GM19239 (cell line): ENCODE measurements around the gene DACT2.
"Not testable (repeated sequence)": the region's sequence is repeated elsewhere in the genome, so short reads cannot be mapped to it uniquely, and the experiment has no call there.

Experiments
- DNase-seq: peaks from one replicate; pipeline ENCODE4 v3.0.0; 2011; ENCODE audit warnings: low spot score; ENCODE audit not compliant: insufficient read length
- FAIRE-seq: peaks from 2 replicates; lab custom pipeline; 2011; peaks lifted over from hg19 to GRCh38; lab: Jason Lieb, UNC

DACT2 gene

DNA sequence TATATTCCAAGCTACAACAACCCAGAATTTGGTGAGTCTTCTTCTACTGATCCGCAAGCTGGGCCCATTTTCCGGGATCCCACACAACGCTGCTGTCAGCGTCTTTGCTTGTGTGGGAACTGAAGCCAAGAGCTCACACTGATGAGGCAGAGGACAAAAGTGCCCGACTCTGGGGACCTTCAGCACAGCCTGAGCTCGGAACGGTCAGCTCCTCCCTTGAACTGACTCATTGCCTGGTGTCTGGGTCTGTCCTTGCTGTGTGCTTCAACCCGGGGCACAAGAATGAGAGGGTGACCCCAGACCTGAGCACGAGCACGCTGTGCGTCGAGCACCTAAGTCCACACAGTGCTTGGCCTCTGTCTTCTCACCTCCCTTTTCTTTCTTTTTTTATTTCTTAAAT is 33.5 kb downstream of the DACT2 start:
- no peak for FAIRE-seq
- no peak for DNase-seq

DNA sequence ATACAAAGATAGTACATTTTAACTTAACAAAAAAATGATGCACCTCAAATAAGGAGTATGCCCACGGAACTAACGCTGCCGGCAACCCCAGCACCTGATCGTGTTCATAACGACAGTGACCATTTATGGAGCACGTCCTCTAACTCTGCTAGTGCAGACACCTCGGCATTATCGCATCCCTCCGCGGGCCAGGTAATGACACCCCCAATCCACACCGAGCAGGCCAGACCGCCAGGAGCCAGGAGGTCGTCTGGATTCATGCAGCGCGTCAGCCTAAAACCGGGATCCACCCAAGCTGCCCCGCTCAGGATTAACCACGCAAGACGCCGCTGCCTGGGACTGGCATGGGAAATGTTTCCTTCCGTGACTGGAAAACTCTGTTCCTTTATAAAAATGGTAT is 34.1 kb downstream of the DACT2 start:
- DNase-seq (no peak), FAIRE-seq (no peak)

DNA sequence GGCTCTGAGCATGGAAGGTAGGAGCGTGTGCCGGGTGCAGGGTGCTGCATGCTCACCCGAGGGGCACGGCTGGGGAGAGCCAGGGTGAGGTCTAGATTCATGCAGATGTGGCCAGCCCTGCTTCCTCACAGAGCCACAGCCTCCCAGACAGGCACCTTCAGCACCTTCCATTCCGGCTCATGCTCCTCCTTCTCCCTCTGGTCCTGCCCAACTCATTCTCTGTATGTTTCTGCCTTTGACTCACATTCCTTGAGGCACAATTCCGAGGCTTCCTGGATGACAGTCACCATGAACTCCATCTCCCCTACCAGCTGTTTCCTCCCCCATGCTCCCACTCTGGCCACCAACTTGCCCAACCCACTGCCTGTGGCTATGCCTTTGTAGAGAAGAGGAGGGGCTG is 35.4 kb downstream of the DACT2 start:
- DNase-seq (no peak), FAIRE-seq (no peak)

DNA sequence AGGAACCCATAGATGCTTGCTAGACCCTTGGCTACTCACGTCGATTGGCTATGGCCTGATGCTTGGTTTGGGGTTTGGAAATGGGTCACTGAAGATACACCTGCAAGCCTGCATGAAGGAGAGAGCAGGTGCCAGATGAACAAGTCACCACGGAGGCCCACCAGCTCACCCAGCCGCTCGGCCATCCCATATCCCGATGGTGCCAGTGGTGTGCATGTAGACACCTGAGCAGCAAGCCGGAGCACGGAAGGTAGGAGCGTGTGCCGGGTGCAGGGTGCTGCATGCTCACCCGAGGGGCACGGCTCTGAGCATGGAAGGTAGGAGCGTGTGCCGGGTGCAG is 35.9 kb downstream of the DACT2 start:
- FAIRE-seq (no peak), DNase-seq (no peak)

DNA sequence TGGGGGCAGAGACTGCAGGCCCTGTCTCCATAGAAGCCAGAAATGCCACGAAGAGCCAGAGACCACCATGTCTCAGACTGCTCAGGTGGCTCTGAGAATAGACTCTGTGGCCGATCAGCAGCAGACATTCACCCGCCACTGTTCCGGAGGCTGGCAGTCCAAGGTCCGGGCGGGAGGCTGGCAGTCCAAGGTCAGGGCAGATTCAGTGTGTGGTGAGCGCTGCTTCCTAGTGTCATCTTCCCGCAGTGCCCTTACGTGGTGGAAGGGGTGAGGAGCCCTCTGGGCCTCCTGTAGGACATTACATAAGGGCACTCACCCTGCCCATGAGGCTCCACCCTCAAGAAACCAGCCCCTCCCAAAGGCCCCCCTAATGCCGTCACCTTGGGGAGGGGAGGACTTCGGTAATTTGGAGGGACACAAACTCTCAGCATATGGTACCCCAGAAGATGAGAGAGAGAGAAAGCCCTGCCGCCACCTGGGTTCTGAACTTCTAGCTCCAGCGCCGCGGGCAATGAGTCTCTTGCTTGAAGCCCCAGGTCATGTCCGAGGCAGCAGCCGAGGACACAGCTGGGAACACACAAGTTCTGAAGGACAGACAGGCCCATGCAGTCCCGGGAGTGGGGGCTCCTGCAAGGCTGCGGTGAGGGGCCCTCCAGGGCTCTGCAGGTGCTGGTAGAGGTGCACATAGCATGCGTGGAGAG is 36.4 kb downstream of the DACT2 start:
- no peak for FAIRE-seq
- DNase-seq = no peak

DNA sequence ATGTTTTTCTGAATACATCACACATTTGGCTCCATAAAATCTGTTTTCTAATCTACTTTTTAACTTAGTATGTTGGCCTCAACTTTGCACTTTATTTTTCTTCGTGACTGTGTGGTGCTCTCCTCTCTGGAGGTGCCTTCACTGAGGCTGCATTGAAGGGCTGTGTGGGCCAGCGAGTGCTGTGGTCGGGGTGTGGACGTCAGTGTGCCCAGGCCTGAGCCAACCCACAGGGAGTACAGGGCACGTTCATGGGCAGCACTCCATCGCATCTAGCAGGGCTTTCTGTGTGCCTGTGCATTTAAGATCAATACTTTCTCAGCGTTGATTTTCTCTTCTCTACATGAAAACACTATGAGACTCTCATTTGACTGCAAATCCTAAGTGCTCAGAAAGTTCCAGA is 37.8 kb downstream of the DACT2 start:
- DNase-seq (no peak), FAIRE-seq (no peak)

DNA sequence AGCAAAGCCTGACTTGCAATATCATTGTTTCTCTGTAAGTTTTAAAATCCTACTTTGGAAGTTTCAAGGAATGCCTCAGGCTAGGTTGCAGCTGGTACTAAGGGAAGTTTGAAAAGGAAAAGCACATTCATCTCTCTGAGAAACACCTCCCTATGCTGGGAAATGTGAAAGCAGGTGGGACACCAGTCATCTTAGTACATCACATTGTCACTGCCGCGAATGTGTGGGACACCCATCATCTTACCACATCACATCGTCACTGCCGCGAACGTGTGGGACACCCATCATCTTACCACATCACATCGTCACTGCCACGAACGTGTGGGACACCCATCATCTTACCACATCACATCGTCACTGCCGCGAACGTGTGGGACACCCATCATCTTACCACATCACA is 38.3 kb downstream of the DACT2 start:
- FAIRE-seq, DNase-seq: not testable (repeated sequence)

DNA sequence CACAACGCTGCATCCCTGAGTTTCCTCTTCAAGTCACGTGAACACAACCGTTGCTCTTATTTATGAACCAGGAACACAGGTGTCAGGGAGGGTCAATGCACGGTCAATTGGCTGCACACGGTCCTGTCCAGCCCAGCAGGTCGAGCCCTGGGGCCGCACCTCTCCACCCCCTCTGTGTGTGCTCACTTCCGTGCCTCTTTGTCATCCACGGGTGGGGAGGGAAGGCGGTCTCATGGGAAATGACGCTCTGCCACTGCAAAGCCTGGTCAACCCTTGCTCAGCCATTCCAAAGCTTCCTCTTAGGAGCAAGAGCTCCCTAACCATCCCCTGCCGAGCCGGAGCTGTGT is 38.7 kb downstream of the DACT2 start:
- DNase-seq = no peak
- FAIRE-seq = no peak

DNA sequence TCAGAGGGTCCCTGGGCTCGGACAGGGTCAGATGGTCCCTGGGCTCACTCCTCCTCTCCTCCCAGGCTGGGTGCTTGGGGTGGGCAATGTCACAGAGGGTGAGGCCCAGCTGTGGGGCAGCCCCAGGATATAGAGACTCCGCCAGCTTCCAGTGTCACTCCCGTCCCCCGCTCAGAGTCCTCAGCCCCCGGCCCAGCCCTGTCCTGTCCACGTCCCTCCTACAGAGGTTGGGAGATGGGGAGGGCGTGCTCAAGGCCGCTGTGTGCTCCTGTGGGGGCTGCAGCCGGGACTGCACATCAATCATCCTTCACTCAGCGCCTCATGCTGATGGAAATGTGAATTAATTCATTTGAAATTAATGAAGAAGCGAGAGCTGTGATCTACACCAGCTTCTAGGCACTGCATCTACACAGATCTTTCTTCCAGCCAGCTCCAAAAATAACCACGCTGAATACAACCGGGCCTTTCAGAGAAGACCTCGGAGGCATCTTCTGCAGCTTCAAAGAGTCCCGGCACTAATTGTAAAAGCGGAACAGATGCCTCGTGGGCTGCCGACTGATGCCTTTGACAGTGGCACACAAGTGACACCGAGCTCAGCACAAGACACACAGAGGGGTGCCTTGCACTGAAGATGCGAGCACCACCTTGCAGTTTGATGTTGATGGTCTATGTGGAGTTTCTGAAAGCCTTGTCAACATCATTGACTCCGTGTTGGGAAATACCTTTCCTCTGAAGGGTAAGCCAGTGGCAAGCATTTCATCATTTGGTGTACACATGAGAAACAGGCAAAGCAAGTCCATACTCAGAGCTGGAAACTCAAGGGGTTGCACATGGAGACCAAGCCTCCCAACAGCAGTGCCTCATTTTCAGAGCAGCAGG is 39.3 kb downstream of the DACT2 start:
- FAIRE-seq (no peak), DNase-seq (no peak)

DNA sequence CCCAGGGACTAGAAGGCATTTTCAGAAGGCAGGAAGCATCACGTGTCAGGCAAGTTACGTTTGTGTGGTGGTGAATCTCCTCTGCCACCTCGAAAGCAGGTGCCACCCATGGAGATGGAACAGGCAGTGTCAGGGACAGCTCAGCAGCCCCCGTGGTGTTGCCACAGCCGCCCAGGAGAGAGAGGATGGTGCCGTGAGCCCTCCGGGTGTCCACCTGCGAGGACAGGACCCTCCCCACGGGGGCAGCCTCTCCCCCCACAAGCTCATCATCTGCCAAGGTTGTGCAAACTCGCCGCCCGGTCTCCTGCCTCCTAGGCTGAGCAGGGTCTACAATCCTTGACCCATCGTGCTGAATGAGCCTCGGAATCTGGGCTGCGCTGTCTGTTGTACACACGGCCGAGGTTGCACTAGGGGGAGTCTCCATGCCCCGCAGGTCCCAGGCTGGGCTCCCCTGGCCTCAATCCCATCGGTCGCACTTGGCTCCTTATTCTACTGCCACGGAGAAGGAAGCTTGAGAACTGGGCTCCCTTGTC is 40.1 kb downstream of the DACT2 start:
- no peak for FAIRE-seq
- no peak for DNase-seq

DNA sequence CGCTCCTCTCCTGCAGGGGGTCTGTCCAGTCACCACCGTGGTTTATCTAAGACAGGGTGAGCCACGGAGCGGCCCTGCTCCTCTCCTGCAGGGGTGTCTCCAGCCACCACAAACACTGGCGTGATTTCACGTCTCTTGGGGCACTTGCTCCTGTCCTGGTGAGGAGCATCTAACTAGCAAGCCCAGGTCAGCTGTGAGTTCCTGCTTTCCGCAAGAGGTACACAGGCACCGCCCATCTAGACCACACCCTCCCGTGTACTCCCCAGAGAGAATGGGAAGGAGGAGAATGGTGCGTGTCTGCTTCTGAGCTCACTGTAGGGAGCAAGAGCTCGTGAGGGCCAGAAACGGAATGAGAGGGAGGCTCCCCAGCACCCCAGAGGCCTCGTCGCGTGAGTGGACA is 40.7 kb downstream of the DACT2 start:
- FAIRE-seq (no peak), DNase-seq (no peak)

DNA sequence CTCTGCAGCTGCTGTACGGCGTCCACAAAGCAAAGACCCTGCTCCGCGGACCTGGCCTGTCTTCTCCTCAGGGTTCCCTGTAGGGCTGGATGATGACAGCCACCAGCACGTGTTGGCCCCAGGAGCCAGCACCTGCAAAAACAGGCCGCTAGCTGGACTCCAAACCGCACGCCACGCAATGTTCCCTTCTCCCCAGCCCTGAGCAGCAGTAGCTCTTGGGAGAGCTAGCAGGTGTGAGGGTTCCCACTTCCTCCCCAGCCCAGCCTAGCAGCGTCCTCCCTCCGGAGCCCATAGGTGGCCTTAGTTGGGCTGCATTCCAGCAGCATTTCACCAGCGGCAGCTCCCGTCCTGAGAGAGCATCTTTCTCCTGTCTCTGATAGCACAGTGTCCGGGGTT is 42.3 kb downstream of the DACT2 start:
- no peak for FAIRE-seq
- DNase-seq = no peak

DNA sequence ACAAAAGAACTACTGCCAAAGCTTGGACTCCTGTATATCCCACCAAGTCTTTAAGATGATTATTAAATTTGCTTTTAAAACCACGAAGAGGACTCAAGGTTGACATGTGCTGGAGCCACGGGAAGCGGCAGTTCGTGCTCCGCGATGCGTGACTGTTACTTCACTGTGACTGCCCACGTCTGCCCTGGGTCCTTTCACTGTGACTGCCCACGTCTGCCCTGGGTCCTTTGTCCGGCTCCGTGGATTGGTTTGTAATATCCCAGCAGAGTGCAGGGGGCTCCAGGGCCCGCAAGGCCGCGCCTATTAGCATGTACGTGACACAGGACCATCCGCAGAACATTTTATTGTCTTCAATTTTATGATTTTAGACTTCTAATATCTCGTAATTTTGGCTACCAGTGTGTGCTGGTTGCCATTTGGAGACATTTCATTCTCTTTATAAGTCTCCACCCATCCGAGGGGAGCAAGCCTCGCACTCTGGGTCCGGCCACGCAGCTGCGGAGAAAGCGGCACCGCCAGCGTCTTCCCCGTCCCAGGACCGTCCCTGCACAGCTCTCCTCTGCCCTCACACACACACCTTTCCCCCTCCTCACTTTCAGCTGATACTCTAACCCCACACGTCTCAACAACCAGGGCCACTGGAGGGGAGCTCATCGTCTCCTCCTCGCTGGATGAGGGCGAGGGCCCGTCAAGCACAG is 42.9 kb downstream of the DACT2 start:
- DNase-seq = no peak
- no peak for FAIRE-seq

DNA sequence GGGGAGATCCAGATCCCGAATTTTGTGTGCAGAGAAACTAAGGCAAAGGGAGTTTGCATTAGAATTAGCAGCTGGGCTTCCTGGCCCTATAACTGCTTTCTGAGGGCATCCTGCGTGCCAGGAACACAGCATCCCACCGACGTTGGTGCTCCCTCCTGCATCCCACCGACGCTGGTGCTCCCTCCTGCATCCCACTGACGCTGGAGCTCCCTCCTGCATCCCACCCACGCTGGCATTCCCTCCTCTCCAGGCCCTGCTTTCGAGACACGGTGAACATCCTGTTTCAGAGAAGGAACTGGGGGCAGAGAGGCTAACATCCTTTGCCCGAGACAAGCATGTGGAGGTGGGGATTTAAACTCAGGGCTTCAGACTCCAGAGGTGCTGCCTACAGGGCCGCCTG is 44.4 kb downstream of the DACT2 start:
- DNase-seq (no peak), FAIRE-seq (no peak)

DNA sequence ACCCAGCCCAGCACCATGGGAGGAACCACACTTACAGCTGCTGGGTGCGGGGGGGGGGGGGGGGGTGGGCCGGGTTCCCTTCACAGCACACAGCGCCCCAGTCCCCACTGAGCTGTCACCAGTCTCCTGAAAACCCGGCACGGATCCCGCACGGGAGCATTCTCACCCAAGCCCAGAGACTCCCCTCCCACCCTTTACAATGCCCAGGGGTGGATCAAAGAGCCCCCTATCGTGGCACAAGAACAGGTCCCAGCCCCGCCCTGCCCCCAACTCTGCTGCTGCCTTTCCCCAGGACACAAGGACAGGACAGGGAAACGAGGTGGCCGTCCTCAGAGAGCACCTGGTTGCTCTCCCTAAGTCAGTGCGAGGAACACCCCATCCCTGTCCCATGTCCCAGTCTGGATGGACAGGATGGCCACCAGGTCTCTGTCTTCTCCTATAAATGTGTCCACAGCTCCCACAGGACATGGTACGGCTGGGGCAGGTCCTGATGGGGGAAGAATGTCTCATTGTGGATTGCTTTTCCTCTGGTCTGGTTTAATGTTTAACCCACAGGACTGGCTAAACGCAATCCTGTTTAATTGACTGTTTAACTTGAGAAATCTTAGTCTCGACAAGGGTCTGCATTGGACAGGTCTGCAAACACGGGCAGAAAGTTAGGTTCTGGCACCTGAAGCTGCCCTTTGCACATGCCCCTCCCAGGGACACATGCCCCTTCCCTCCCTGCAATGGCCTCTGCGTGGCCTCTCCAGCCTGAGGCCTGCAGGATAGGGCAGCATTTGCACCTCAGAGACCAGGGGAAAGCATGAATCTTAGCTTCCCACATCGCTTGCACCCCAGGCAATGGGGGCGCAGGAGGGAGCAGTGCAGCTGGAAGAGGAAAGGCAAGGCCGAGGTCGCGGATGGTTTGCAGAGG is 45.3 kb downstream of the DACT2 start:
- DNase-seq (no peak), FAIRE-seq (no peak)

DNA sequence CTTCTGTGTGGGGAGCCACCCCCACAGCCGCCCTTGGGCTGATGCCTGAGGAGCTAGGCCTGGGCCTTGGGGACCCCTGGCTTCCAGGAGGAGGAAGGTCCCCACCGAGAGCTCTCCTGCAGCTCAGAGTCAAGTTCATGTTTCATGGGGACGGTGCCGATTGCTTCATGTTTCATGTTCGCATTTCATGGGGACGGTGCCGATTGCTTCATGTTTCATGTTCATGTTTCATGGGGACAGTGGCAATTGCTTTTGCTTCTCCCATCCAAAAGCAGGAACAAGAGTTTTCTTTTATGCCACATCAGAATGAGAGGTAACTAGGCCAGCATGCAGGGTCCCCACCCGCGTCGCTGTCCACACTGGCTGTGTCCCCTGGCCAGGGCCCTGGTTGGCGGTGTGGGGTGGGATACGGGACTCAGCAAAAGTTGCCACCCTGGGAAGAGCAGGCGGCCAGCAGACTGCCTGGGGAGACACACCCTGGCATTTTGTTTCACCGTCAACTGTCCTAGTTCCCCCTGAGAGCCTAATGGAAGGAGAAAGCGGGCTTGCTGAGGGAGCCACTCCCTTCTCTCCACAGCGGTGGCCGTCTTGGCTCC is 46.0 kb downstream of the DACT2 start:
- FAIRE-seq (no peak), DNase-seq (no peak)

DNA sequence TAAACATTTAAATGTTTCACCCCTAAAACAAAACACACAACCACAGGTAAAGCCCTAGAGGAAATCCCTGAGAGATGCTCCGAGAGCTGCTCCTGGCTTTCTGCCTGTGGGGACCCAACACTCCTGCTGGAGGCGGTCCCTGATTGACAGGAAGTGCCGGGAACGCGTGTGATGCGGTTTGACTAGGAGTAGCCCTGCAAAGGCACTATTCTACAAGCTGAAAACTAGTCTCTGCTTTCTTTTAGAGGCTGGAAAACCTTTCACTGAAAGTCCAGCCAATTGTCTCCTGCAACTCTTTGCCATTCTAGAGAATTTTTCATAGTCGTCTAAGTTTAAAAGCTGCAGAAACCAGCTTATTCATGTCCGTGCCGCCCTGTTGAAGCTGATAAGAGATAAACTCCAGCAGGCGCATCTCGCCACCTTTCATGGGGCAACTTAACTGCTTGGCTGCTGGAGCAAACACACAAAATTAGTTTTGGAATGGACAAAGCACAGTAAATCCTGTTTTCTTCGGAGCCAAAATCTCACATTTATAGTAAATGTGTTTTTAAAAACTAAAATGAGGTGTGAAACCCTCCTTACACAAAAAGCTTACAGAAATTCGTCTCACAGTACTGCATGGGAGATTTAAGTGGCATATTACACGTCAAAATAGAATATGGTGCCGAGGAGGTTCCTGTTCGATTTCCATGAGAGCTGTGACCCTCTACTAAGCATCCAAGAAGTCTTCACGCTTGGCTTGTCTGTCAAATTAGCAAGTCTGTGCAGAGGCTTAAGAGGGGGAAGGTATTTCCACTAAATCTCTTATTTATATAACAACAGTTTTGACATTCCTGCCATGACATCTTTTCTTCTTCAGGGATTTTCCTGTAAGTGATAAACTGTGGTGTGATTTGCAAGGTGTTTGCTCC is 46.9 kb downstream of the DACT2 start:
- FAIRE-seq = no peak
- no peak for DNase-seq

DNA sequence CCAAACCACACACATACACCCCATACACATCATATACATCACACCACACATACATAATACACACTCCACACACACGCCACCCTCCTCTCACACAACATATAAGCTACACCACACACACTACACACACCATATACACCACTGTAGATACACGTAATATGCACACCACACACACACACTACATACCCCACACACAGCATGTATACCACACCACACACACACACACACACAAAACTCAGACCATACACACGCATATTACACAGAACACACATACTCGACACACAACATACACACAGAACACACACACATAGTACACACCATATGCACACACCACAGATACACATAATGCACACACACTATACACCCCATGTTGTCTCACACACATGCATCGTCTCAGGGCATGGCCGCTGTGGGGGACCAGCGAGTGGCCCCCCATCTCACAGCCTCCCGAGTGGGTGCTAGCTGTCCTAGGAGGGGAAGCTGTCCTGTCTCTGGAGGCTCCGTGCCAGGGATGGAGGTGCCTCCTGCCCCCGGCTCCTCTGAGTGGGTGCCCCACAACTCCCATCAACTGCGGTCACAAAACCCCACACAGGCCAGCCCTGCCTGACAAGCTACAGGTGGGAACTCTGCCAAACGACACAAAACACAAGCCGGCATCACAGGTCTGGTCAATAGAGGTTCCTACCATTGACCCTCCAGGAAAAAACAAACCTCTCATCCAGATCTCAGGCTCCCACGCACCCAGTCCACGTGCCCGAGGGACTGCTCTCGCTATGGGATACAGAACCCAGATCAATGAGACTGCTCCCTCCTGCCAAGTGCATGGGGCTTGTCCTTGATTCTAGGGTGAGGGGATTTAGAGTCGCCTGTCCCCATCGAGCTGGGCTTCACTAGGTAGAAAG is 49.1 kb downstream of the DACT2 start:
- no peak for FAIRE-seq
- no peak for DNase-seq
